GM19239 (cell line): ENCODE measurements around the gene EIF3K.

Source experiments
- DNase-seq: peaks from one replicate; pipeline ENCODE4 v3.0.0; 2011; ENCODE audit warnings: low spot score; ENCODE audit not compliant: insufficient read length
- FAIRE-seq: peaks from 2 replicates; lab custom pipeline; 2011; peaks lifted over from hg19 to GRCh38; lab: Jason Lieb, UNC

The EIF3K gene

DNA sequence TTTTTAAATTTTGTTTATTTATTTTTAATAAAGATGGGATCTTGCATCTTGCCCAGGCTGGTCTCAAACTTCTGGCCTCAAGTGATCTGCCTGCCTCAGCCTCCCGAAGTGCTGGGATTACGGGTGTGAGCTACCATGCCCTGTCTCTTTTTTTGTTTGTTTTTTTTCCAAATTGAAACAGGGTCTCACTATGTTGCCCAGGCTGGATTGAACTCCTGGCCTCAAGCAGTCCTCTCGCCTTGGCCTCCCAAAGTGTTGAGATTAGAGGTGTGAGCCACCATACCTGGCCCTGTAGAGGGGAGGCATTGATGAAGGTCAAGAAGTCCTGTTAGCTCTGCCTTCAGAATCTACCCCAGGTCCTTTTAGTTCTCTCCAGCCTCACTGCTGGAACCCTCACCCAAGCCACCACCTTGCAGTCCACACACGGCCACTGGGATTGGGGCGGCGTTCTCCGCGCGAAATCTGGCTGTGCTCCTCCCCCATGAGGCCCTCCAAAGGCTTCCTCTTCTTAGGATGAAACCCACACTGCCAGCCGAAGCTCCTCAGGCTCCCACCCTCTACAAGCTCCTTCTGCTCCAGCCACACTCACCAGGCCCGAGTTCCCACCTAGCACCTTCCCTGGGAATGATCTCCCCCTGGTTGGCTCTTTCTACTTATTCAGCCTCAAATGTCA is 63.3 kb downstream of the EIF3K start:
- FAIRE-seq (no peak), DNase-seq (no peak)

DNA sequence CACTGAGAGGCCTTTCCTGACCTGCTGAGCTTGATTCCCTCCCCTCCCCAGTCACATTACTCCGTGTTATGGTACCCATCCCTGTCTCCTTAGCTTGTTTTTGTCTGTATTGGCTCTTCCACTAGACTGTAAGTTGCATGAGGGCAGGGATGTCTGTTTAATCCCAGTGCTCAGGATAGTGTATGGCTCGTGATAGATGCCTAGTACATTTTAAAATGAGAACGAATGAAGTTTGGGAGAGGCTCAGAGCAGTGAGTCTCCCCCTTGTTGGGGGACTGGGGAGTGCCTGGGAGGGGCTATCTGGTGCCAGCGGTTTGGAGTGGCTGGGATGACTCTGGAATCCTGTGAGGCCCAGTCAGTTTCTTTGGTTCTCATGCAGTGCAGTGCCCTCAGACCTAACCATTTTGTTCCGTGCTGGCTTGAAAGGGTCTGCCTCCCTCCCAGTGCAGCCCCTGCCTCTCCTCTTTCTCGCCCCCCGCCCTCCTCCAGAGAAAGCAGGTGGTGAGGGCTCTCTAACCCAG is 63.9 kb downstream of the EIF3K start:
- DNase-seq (no peak), FAIRE-seq (no peak)

DNA sequence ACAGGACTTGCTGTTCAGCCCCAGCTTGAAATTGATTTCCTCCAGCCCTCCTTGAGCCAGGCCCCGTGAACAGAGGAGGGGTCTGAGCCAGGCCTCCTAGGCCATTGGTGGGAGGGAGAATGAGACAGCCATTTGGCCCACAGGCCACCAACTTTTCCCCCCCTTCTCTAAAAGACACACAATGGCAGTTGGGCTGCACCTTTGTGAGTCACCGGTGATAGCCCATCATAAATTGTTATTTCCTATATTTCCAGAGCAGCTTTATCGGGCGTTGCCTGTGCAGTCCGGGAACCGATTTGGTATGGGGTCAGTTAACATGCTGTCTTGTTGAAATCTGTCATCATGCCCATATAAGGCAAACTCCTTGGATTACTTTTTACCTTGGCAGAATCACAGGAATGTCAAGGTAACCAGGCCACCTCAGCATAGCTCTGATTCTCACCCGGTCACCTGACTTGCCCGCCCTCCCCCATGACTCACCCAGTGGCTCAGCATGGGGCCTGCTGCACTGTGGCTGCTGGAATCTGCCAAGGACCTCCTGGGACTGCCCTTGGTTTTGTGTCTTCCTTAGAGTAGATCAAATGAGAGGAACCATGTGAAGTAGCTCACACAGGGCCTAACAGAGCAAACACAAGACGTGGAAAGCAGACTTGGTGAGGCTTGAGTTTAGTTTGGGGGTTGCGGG is 64.5 kb downstream of the EIF3K start:
- DNase-seq (no peak), FAIRE-seq (no peak)

DNA sequence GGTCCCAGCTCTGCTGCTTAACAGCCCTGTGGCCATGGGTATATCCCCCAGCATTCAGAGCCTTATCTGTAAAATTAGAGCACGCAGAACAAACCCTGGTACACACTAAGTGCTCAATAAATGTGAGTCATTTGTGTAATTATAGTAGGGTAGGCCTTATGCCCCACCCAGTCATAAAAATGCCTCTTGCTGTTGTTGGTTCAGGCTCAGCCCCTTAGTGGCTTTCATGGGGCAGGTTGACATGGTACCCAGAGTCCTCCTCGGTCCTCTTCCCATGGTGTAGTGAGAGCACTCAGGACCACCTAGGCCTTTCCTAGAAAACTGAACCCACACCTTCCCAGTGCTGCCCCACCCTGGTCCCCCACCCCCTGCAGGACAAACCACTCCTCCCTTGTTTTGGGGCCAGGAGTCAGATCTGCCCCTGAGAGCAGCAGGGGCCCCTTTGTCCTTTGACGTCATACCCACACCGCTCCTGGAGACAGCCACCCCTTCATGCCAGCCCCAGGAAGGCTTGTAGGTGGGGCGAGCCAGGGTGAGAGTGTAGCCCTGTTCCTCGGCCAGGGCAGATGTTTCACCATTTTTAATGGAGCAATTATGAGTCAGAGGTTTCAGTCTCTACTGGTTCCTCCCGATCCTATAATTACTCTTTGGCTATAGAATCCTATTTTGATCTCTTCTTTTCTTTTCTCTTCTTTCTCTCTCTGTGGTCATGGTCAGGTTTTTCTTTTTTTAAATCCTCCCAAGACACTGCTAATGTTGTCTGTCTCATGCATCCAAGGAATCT is 65.3 kb downstream of the EIF3K start:
- no peak for DNase-seq
- peak; percentile 8 for FAIRE-seq

DNA sequence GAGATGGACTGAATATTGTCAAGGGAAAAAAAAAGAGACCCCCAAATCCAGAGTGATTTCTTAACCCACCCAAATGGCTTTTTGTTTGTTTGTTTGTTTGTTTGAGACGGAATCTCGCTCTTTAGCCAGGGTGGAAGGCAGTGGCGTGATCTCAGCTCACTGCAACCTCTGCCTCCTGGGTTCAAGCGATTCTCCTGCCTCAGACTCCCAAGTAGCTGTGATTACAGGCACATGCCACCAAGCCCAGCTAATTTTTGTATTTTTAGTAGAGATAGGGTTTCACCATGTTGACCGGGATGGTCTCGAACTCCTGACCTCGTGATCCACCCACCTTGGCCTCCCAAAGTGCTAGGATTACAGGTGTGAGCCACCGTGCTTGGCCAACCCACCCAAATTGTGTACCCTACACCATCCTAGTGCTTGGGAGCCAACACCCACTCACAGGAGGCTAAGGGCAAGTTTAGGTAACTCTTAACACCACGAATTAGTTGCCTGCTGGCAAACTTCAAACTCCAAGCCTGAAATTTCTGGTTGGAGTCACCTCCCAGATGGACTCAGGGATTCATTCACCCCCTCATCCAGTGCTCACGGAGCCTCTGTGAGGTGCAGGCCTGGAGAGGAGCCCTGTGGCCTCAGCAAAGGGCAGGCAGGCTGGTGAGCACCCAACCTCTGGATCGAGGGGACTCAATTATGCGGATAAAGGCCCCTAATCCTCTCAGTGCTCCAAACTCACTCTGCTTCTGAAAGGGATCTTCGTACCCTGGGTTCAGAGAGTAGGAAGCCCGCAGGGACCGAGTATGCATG is 66.1 kb downstream of the EIF3K start:
- DNase-seq (no peak), FAIRE-seq (no peak)

GRCh38 chr19:38685666-38686529 is 66.9 kb downstream of the EIF3K start:
- DNase-seq = no peak
- no peak for FAIRE-seq

- FAIRE-seq = no peak
- no peak for DNase-seq
Observed at GRCh38 chr19:38686530-38686888, 67.5 kb downstream of the EIF3K start.
